HG03135 (cell line): Measurements from ENCODE around the gene SDK1.
"Not testable (repeated sequence)": the region's sequence is repeated elsewhere in the genome, so short reads cannot be mapped to it uniquely, and the experiment has no call there.

Experiments
- ATAC-seq: cut with Tn5 transposase; IDR thresholded peaks from one replicate; pipeline ENCODE4 v1.9.1; 2021; ENCODE audit warnings: mild to moderate bottlenecking, moderate library complexity; ENCODE audit not compliant: unreplicated experiment

SDK1 gene

GRCh38 chr7:3575753-3576531, 274.9 kb downstream of the SDK1 start:
- no peak for ATAC-seq

GRCh38 chr7:3578399-3578798, 277.3 kb downstream of the SDK1 start:
- ATAC-seq: no peak

GRCh38 chr7:3579638-3580219, 278.7 kb downstream of the SDK1 start:
- no peak for ATAC-seq

- not testable (repeated sequence) for ATAC-seq
These were observed 281.1 kb downstream of the SDK1 start for GRCh38 chr7:3582145-3582544.

GRCh38 chr7:3585826-3586225, 284.8 kb downstream of the SDK1 start:
- ATAC-seq: no peak

GRCh38 chr7:3588341-3588740, 287.3 kb downstream of the SDK1 start:
- no peak for ATAC-seq

GRCh38 chr7:3589752-3590151, 288.7 kb downstream of the SDK1 start:
- ATAC-seq: no peak

- ATAC-seq: no peak
These were observed 290.2 kb downstream of the SDK1 start for GRCh38 chr7:3591219-3591618.

GRCh38 chr7:3591944-3592343, 290.9 kb downstream of the SDK1 start:
- no peak for ATAC-seq

GRCh38 chr7:3592401-3593134, 291.5 kb downstream of the SDK1 start:
- no peak for ATAC-seq

GRCh38 chr7:3594901-3595300, 293.8 kb downstream of the SDK1 start:
- no peak for ATAC-seq

- ATAC-seq: no peak
These were observed 297.8 kb downstream of the SDK1 start for GRCh38 chr7:3598854-3599253.

GRCh38 chr7:3605222-3605621, 304.2 kb downstream of the SDK1 start:
- ATAC-seq: no peak

- no peak for ATAC-seq
These were observed 305.4 kb downstream of the SDK1 start for GRCh38 chr7:3606436-3606835.

GRCh38 chr7:3607847-3608246, 306.8 kb downstream of the SDK1 start:
- ATAC-seq: no peak

GRCh38 chr7:3616306-3616705, 315.3 kb downstream of the SDK1 start:
- no peak for ATAC-seq

- no peak for ATAC-seq
These were observed 329.0 kb downstream of the SDK1 start for GRCh38 chr7:3630081-3630480.

- no peak for ATAC-seq
These were observed 333.3 kb downstream of the SDK1 start for GRCh38 chr7:3634396-3634795.

GRCh38 chr7:3636131-3636860, 335.2 kb downstream of the SDK1 start:
- ATAC-seq: no peak

- ATAC-seq: no peak
These were observed 338.2 kb downstream of the SDK1 start for GRCh38 chr7:3639253-3639652.

GRCh38 chr7:3641582-3641981, 340.5 kb downstream of the SDK1 start:
- ATAC-seq: no peak
